Body of pancreas (tissue), 4 donors: Measurements from ENCODE around the gene TRMT44. TPM values are rescaled to one million over a fixed set of nuclear protein-coding genes. Genes with fewer than 3 reads are reported as not detected.
A peak's percentile ranks its signal among the peaks of the same experiment; 100 is the strongest.

Experiments used
- ATAC-seq: fragments of 150-250 bp; one replicate; pipeline ENCODE4 v1.9.1; 2016
- DNase-seq, 4 donors: peaks; one replicate each; pipeline ENCODE4 v3.0.0-alpha.2; 2019
- H3K27ac ChIP-seq, 4 donors: fragments of 200-600 bp; sonication (generic); 1 replicate in 3 of 4; 2 replicates in 1 of 4; pipeline versions ENCODE4 v1.5.1 to v1.6.1; 2016 to 2019; ENCODE audit warnings: mild to moderate bottlenecking in 1 of 4, mixed read lengths in 1 of 4, moderate library complexity in 1 of 4
- H3K27me3 ChIP-seq, 2 donors: fragments of 200-600 bp; sonication (generic); one replicate each; pipeline ENCODE4 v1.6.0; 2016; ENCODE audit warnings: mild to moderate bottlenecking in 1 of 2
- H3K36me3 ChIP-seq, 2 donors: fragments of 200-600 bp; sonication (generic); replicated peaks in 1 of 2; 2 replicates each; pipeline ENCODE4 v1.5.1; 2016; ENCODE audit warnings: low read depth in 2 of 2; ENCODE audit not compliant: insufficient read depth in 1 of 2
- H3K4me1 ChIP-seq: fragments of 200-600 bp; sonication (generic); one replicate; pipeline ENCODE4 v1.6.0; 2016
- H3K4me3 ChIP-seq, 2 donors: fragments of 200-600 bp; sonication (generic); 1 replicate in 1 of 2; 2 replicates in 1 of 2; pipeline ENCODE4 v1.5.1; 2016 to 2019
- H3K9me3 ChIP-seq, 3 donors: fragments of 200-600 bp; sonication (generic); 1 replicate in 2 of 3; 2 replicates in 1 of 3; pipeline ENCODE4 v1.5.1; 2016
- CTCF ChIP-seq, 7 experiments: fragments of 450-650 bp in 4 of 7; fragments of 200-600 bp in 3 of 7; sonication (generic) in 3 of 7; IDR thresholded peaks; one replicate each; pipeline ENCODE4 v1.5.1; 2016 to 2019; ENCODE audit warnings: antibody characterized with exemption in 7 of 7
- POLR2A ChIP-seq, 3 donors: fragments of 450-650 bp; IDR thresholded peaks; one replicate each; pipeline ENCODE4 v1.6.1; 2016; ENCODE audit warnings: antibody characterized with exemption in 3 of 3, mild to moderate bottlenecking in 2 of 3
- WGBS, 2 donors: methylation state at CpG; one replicate each; pipeline ENCODE4 v1.1.5; 2017; 5-methylcytosine and 5-hydroxymethylcytosine counted together
- intact Hi-C: fragments of 100-400 bp; cut with DNase I; formaldehyde crosslinking; loops from one replicate; pipeline ENCODE4 v1.15.1; 2023
- total RNA-seq, 2 donors: library from RNA; depleted of rRNA; stranded (reverse); fragments of >200 nt; gene quantifications; one replicate each; pipeline ENCODE4 v1.1.0, GENCODE V29; 2016

Gene TRMT44
- total RNA-seq, 2 donors from 2014 or later, result 13.2 to 60.0 TPM

- TF ChIP-seq CTCF (IDR thresholded peaks at IDR 0.05) (no peak), POLR2A (IDR thresholded peaks at IDR 0.05) (no peak)
- H3K27ac ChIP-seq, result no peak overlapping the region
- no peak for ATAC-seq
- intact Hi-C loops, result no loop called here
- no peaks in the 10 kb centered on the region for H3K27me3 ChIP-seq
- no peak overlapping the region for H3K4me3 ChIP-seq
- no peaks in the 10 kb centered on the region for H3K4me1 ChIP-seq
- DNase-seq, result peak in 2 of 4 donors; percentile 31 to 43
- no peaks in the 10 kb centered on the region for H3K9me3 ChIP-seq
- WGBS, 2 donors, result 87 to 88% methylated on average over 26 of the region's 26 CpGs
- H3K36me3 ChIP-seq, result peaks cover 2 to 10% of the 10 kb centered on the region in 2 donors
These were observed 29.8 kb upstream of the TRMT44 start for GRCh38 chr4:8410641-8411271.

- Histone ChIP-seq H3K9me3 (no peaks in the 10 kb centered on the region), H3K36me3 (peaks cover 0 to 10% of the 10 kb centered on the region in 2 donors), H3K27me3 (no peaks in the 10 kb centered on the region), H3K27ac (no peak overlapping the region), H3K4me1 (no peaks in the 10 kb centered on the region), H3K4me3 (no peak overlapping the region)
- intact Hi-C loops, result no loop called here
- no peak for ATAC-seq
- 87 to 92% methylated on average over 13 of the region's 13 CpGs for WGBS, 2 donors
- no peak for DNase-seq
- TF ChIP-seq POLR2A (IDR thresholded peaks at IDR 0.05) (no peak), CTCF (IDR thresholded peaks at IDR 0.05) (no peak)
These were observed 29.0 kb upstream of the TRMT44 start for GRCh38 chr4:8411351-8412180.

GRCh38 chr4:8412288-8412687 lies 28.3 kb upstream of the TRMT44 start:
- WGBS, 2 donors, result 93 to 97% methylated on average over 5 of the region's 5 CpGs
- no peak overlapping the region for H3K4me3 ChIP-seq
- H3K27ac ChIP-seq, result no peak overlapping the region
- H3K9me3 ChIP-seq, result no peaks in the 10 kb centered on the region
- peaks cover 0 to 10% of the 10 kb centered on the region in 2 donors for H3K36me3 ChIP-seq
- intact Hi-C loops, result no loop called here
- DNase-seq (no peak), ATAC-seq (no peak)
- no peaks in the 10 kb centered on the region for H3K27me3 ChIP-seq
- no peak for TF ChIP-seq POLR2A (IDR thresholded peaks at IDR 0.05)
- TF ChIP-seq CTCF (IDR thresholded peaks at IDR 0.05), result no peak
- H3K4me1 ChIP-seq, result no peaks in the 10 kb centered on the region

- Histone ChIP-seq H3K4me1 (no peaks in the 10 kb centered on the region), H3K36me3 (peaks cover 0 to 6% of the 10 kb centered on the region in 2 donors), H3K9me3 (no peaks in the 10 kb centered on the region), H3K27me3 (no peaks in the 10 kb centered on the region), H3K4me3 (no peak overlapping the region), H3K27ac (no peak overlapping the region)
- intact Hi-C loops, result no loop called here
- WGBS, 2 donors, result 88 to 91% methylated on average over 2 of the region's 2 CpGs
- ATAC-seq, result no peak
- no peak for DNase-seq
- TF ChIP-seq CTCF (IDR thresholded peaks at IDR 0.05), result no peak
- no peak for TF ChIP-seq POLR2A (IDR thresholded peaks at IDR 0.05)
These were observed 26.2 kb upstream of the TRMT44 start for GRCh38 chr4:8414377-8414776.
